Esophagus mucosa (tissue), 1 donor: ENCODE results near the gene VIP. TPM values are rescaled to one million over a fixed set of nuclear protein-coding genes. Genes with fewer than 3 reads are reported as not detected.
"Not testable (repeated sequence)": the region's sequence is repeated elsewhere in the genome, so short reads cannot be mapped to it uniquely, and the experiment has no call there.

Experiments used
- ATAC-seq: fragments of 200-7000 bp; cut with Tn5 transposase; one replicate; pipeline ENCODE4 v1.9.1; 2020
- total RNA-seq: library from RNA; stranded (reverse); gene quantifications from one replicate; pipeline ENCODE4 v1.2.4, GENCODE V29; 2023
- donor health status: DM: yes; HTN: yes; CAD: no.

Gene VIP
- total RNA-seq: not detected

GRCh38 chr6:152750694-152751093, at the start of gene VIP:
Gene VIP, plus strand, starts transcription at chr6:152750797. Its CDS starts 1,381 bp downstream, at chr6:152752178.
- no peak for ATAC-seq

DNA sequence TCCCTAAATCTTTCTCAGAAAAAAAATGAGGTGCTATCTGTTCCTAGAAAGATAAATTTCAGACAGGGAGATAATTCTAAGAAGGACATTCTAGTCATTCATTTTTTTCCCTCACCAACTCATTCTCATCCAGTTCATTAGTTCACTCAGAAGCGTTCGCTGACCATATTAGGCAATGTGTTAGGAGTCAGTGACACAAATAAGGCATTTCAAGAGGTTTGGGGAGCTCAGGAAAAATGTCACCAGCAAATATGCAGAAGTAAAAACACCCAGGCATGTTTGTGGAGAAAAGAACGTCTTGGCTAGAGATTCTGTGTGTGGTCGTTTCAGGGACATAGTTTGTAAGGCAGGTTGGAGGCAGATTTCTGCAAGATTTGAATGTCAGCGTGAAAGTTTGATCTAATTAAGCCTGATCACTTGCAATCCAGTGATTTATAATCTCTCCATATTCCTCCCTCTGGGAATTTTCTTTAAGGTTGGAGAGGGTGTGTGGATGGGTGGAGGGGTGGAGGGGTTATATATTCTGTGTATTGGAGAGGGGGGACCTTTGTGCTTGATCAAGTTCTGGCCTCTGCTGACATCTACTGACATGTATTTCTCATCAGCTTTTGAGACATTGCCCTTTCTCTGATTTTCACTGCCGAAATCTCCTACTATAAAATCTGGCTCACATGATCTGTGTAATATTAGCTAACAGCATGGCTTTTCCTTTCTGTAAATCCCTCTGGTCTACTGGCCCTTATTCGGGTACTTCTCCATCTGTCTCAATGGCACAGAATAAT, 49.3 kb upstream of the VIP start:
- no peak for ATAC-seq

DNA sequence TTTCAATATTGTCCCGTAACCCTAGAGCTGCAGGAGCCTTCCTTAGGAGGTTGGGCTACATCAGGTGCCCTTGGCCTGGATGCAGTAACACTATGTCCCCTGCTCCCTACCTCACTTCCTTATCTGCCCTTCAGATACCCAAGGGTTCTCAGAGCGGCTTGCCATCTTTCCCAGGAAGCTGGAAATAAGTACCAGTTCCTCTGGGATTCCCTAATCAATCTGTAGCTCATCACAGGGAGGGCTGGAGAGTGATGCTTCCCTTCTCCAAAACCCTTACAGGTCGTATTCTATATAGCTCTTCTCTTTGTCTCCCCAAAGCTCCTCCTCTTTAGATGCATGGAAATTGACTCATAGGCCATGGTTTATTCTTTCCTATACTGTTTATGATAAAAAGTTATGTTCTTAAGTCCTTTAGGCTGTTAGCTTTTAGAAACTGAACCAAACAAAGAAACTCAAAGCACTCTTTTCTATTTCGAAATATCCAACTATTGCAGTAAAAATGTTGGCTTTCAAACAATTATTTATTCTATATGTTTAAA, 48.7 kb upstream of the VIP start:
- no peak for ATAC-seq

- ATAC-seq: not testable (repeated sequence)
Observed at GRCh38 chr6:152703750-152704149, 46.8 kb upstream of the VIP start.

GRCh38 chr6:152705327-152705726, 45.3 kb upstream of the VIP start:
- no peak for ATAC-seq

GRCh38 chr6:152716322-152716721, 34.3 kb upstream of the VIP start:
- no peak for ATAC-seq

GRCh38 chr6:152720974-152721373, 29.6 kb upstream of the VIP start:
- no peak for ATAC-seq

DNA sequence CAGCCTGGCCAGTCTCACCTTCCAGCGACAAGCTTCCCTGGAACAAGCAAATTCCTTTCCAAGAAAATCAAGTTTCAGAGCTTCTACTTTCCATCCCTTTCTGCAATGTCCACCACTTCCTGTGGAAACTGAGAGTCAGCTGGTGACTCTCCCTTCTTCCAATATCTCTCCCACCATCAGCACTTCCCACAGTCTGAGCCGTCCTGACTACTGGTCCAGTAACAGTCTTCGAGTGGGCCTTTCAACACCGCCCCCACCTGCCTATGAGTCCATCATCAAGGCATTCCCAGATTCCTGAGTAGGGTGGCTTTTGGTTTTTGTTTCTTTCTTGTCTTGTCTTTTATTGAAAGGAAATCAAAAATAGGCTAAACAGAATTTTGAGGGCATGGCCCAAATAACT, 28.6 kb upstream of the VIP start:
- no peak for ATAC-seq

DNA sequence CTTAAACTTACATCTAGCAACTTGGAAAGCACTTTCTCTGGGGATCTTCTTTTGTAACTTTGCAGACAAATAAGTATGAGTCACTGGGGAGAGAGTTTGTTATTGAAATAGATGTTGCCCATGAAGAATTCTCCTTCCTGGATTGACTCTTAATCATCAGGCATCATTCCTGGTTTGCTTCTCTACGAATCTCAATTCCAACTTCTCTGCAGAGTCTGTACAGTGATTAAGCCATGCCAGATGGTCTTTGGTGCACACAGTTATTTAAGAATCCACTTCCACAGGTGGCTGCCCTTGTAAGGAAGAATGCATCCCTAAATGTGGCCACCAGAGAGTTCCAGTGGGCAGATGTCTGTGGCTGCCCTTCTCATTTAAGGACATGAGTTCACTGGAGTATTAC, 27.2 kb upstream of the VIP start:
- no peak for ATAC-seq

- no peak for ATAC-seq
Observed at GRCh38 chr6:152726313-152726712, 24.3 kb upstream of the VIP start.

GRCh38 chr6:152727507-152727906, 23.1 kb upstream of the VIP start:
- ATAC-seq: no peak

DNA sequence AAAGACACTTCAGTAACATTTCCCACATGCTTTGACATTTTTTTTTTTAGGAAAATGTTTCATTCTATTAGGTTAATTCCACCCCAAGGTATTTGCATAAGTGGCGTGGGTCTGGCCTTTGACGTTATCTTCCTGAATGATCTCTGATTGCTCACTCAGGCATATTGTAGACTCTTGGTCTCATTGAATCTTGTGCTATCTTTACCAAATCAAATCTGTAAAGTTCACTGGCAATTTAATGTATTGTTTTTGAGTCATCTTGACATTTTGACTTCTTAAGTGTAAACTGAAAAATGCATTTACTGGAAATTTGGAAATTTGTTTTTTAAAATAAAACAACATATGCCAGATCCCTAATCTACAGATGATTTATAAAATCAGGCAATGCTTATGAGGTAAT, 16.0 kb upstream of the VIP start:
- no peak for ATAC-seq

DNA sequence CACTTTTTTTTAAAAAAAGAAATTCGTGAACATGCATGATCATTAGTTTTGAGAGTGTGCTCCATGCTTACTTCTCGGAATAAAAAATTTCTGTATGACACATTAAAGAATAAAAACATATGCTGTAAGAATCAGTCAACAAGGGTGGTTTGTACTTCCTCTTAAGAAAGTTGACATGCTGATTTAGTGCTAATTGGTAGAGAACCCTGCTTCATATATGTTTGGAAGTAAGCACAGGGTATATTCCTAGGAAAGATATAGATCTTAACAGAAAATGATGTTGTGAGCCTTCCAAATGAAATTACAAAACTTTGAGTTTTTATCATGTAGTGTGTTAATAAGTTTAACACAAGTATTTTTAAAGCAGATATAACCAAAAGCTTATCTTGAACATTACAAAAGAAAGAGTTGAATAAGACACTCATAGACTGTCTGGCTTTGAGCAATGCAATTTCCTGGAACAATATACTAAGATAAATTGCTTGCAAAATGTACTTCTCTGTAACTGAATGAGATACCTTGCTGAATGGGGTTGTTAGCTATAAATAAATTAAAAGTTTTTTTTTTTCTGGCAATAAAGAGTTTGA, 13.8 kb upstream of the VIP start:
- no peak for ATAC-seq

DNA sequence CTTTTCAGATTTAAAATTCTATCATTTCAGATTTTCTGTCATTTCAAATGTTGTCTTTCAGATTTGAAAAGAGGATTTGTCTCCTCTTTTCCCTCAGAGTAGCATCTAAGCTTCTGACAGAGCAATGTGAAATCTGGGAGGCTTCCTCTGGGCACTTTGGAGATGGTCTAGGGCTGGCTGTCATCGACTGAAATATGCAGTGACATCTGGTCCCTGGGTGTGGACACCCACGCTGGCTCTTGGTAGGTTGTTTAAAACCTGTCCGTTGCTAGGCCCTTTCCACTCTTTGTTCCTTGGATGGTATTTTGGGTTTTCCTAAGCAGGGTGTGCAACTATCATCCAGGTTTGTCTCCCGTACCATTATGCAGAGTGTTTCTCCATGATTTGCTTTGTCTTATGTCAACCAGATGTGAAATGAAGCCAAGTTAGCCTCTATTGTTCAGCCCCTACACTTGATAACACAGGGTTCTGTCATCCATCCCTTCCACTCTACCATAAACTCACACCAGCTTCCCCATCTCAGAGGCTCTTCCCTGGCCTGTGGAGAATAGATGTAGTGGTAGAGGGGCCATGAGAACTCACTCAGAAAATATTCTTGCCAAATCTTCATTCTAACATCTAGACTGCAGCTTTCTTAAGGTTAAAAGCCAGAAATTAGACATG, 5.0 kb upstream of the VIP start:
- ATAC-seq: no peak

- no peak for ATAC-seq
Observed at GRCh38 chr6:152746172-152746553, 4.4 kb upstream of the VIP start.

GRCh38 chr6:152748843-152749242, 1.8 kb upstream of the VIP start:
- ATAC-seq: no peak

DNA sequence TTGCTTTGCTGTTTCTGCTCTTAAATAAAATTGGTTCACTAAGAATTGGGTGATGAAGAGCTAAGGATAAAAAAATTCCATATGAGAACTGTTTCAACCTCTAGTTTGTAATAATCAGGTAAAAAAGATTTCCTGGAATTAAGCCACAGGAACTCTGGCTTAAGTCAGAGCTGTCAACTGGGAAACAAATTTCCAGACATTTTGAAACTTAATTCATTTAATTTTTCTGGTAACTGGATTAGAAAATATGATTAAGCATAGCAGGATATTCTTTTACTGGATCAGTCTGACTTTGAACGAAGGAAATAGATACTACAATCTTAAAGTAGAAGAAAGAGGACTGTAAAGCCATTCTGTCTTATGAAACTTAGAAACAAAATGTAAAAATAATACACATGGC, 1.3 kb upstream of the VIP start:
- ATAC-seq: no peak

DNA sequence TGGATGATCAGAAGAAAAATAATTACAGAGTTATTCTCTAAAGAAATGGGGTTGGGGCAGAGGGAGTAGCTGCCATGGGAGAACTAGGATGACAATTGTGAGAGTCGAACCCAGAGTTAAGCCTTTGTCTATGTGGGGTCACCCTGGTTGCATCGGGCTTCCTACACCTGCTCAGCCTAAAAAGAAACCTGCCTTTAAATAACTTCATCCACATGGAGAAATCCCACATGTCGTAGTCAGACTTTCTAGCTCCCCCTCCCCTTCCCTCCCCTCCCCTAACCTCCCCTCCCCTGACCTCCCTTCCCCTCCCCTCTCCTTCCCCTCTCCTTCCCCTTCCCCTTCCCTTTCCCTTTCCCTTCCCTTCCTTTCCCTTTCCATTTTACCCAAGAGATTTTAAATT, 14.7 kb downstream of the VIP start:
- no peak for ATAC-seq

GRCh38 chr6:152769159-152769558, 18.6 kb downstream of the VIP start:
- ATAC-seq: no peak

DNA sequence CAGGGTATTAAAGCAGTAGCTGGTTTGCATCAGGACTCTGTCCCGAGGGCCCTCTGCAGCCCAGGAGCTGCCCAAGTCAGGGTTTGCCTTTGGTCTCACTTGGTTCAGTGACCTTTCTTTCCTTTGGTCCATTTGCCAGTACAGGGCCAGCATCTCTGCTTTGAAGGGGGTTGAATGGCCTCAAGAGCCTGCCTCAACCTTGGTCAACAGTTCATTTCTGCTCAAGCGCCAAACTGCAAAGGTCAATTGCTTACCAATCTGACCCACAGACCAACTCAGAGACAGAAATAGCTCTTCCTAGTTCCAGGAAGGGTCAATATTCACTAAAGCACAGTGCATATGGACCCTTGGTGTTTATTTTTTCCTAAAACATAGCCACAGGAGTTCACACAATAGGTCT, 19.4 kb downstream of the VIP start:
- ATAC-seq: no peak

- no peak for ATAC-seq
Observed at GRCh38 chr6:152771061-152771687, 20.6 kb downstream of the VIP start.

DNA sequence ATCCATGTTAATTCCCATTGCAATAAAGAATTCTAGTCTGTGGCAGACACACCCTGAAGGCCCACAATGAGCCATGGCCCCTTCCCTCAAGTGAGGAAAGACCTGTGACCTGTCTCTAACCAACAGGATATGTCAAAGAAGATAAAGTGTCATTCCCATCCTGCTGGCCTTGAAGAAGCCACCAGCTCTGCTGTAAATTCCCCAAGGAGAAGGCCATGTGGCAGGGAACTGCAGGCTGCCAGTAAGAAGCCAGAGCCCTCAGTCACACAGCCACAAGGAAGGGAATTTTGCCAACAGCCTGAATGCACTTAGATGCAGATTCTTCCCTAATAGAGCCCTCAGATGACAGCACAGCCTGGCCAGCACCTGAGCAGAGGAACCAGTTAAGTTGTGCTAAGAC, 24.8 kb downstream of the VIP start:
- no peak for ATAC-seq

GRCh38 chr6:152776833-152777232, 26.2 kb downstream of the VIP start:
- ATAC-seq: no peak
